Thyroid gland (tissue), 4 donors: ENCODE data around the gene NUP98. TPM values are rescaled to one million over a fixed set of nuclear protein-coding genes. Genes with fewer than 3 reads are reported as not detected.

Source experiments
- DNase-seq, 2 donors: peaks; one replicate each; pipeline ENCODE4 v3.0.0-alpha.2; 2019
- H3K27ac ChIP-seq, 3 donors: fragments of 200-600 bp; sonication (generic); 1 replicate in 2 of 3; 2 replicates in 1 of 3; pipeline ENCODE4 v1.5.1; 2016 to 2019; ENCODE audit warnings: mild to moderate bottlenecking in 1 of 3, moderate library complexity in 1 of 3
- H3K27me3 ChIP-seq: fragments of 200-600 bp; sonication (generic); one replicate; pipeline ENCODE4 v1.5.1; 2019
- H3K36me3 ChIP-seq, 2 donors: fragments of 200-600 bp; sonication (generic); one replicate each; pipeline ENCODE4 v1.5.1; 2016 to 2019
- H3K4me1 ChIP-seq, 2 donors: fragments of 200-600 bp; sonication (generic); one replicate each; pipeline ENCODE4 v1.5.1; 2017 to 2019
- H3K4me3 ChIP-seq, 3 donors: fragments of 200-600 bp; sonication (generic); replicated peaks in 1 of 3; 1 replicate in 2 of 3; 2 replicates in 1 of 3; pipeline ENCODE4 v1.5.1; 2016; ENCODE audit warnings: mild to moderate bottlenecking in 1 of 3
- H3K9me3 ChIP-seq: fragments of 200-600 bp; sonication (generic); one replicate; pipeline ENCODE4 v1.5.1; 2017
- POLR2A ChIP-seq, 2 donors: fragments of 450-650 bp; IDR thresholded peaks; one replicate each; pipeline ENCODE4 v1.6.1; 2017; ENCODE audit warnings: antibody characterized with exemption in 2 of 2, mild to moderate bottlenecking in 2 of 2, moderate library complexity in 1 of 2
- WGBS, 2 donors: methylation state at CpG; one replicate each; pipeline ENCODE4 v1.1.5; 2017; 5-methylcytosine and 5-hydroxymethylcytosine counted together
- intact Hi-C: fragments of 100-400 bp; cut with DNase I; formaldehyde crosslinking; loops from one replicate; pipeline ENCODE4 v1.15.1; 2023
- total RNA-seq, 4 donors: library from RNA; depleted of rRNA; stranded (reverse); fragments of >200 nt; gene quantifications; one replicate each; pipeline ENCODE4 v1.2.3, GENCODE V29; 2016
- TF ChIP-seq, protein P1 (sequence below), 6 experiments: fragments of 200-600 bp in 3 of 6; fragments of 450-650 bp in 3 of 6; sonication (generic) in 3 of 6; IDR thresholded peaks; one replicate each; pipeline ENCODE4 v1.5.1; 2016 to 2019; ENCODE audit warnings: antibody characterized with exemption in 6 of 6, mild to moderate bottlenecking in 2 of 6, inconsistent platforms in 1 of 6, moderate library complexity in 1 of 6

NUP98 gene
- total RNA-seq, 4 donors from 2014 or later: 117 to 188 (median 160) TPM

DNA sequence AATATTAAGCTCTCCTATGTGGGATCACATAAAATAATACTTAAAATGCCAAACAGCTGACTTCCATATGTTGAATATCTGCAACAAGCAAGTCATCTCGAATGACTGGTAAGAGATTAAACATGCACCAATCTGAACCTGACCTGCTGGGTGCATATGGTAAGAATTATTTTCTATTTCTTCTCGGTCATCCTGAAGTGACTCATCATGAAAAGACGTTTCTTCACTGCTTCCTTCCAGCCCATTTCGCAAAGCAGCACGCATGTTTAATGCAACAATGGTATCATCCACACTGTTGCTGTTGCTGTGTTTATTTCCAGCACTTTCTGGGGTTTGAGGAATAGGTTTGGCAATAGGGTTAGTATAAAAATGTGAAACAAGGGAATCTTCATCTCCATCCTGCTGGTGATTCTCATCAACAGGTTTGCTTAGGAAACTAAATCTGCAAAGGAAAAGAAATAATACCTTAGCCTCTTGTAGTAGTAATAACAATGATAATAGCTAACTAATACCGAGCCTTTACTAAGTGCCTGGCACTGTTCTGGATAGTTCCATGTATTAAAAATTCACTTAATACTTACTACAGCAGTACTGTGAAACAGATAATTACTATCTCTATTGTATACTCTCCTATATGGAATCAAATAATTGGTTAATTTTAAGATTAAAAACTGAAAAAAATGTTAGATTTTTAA lies 74.2 kb downstream of the NUP98 start:
- H3K4me3 ChIP-seq: no peak overlapping the region
- intact Hi-C loops: no loop called here
- H3K36me3 ChIP-seq: peaks cover 34 to 62% of the 10 kb centered on the region in 2 donors
- DNase-seq: no peak
- H3K27me3 ChIP-seq: no peaks in the 10 kb centered on the region
- no peaks in the 10 kb centered on the region for H3K9me3 ChIP-seq
- H3K4me1 ChIP-seq: no peaks in the 10 kb centered on the region
- WGBS, 2 donors: 87 to 94% methylated on average over 6 of the region's 6 CpGs
- TF ChIP-seq, protein P1, sequence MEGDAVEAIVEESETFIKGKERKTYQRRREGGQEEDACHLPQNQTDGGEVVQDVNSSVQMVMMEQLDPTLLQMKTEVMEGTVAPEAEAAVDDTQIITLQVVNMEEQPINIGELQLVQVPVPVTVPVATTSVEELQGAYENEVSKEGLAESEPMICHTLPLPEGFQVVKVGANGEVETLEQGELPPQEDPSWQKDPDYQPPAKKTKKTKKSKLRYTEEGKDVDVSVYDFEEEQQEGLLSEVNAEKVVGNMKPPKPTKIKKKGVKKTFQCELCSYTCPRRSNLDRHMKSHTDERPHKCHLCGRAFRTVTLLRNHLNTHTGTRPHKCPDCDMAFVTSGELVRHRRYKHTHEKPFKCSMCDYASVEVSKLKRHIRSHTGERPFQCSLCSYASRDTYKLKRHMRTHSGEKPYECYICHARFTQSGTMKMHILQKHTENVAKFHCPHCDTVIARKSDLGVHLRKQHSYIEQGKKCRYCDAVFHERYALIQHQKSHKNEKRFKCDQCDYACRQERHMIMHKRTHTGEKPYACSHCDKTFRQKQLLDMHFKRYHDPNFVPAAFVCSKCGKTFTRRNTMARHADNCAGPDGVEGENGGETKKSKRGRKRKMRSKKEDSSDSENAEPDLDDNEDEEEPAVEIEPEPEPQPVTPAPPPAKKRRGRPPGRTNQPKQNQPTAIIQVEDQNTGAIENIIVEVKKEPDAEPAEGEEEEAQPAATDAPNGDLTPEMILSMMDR (IDR thresholded peaks at IDR 0.05): no peak
- TF ChIP-seq POLR2A (IDR thresholded peaks at IDR 0.05): no peak
- no peak overlapping the region for H3K27ac ChIP-seq

- Histone ChIP-seq H3K36me3 (peaks cover 45 to 60% of the 10 kb centered on the region in 2 donors), H3K4me3 (no peak overlapping the region), H3K4me1 (no peaks in the 10 kb centered on the region), H3K27me3 (no peaks in the 10 kb centered on the region), H3K9me3 (no peaks in the 10 kb centered on the region), H3K27ac (no peak overlapping the region)
- intact Hi-C loops: no loop called here
- no peak for DNase-seq
- WGBS, 2 donors: 94 to 96% methylated on average over 2 of the region's 2 CpGs
- TF ChIP-seq POLR2A (IDR thresholded peaks at IDR 0.05): no peak
- TF ChIP-seq, protein P1 (IDR thresholded peaks at IDR 0.05): no peak
Observed at GRCh38 chr11:3722100-3722499, 75.3 kb downstream of the NUP98 start.

DNA sequence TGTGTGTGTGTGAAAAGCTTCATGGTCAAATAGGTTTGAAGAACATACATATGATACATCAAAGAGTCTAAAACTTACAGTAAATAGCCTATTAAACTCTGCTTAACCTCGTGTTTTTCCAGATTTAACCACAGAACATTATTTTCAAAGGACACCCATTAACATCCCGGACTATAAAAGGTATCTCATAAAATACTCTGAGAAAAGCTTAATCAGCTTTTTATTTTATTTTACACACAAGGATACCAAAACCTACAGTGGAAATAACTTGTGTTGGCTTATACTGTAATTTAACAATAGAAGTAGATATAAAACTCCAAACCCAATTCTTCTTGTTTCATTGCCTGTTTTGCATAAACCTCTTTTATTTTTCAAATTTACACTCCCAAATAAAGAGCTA lies 76.4 kb downstream of the NUP98 start:
- H3K4me1 ChIP-seq: no peaks in the 10 kb centered on the region
- H3K36me3 ChIP-seq: peaks cover 50 to 63% of the 10 kb centered on the region in 2 donors
- DNase-seq: no peak
- no peaks in the 10 kb centered on the region for H3K27me3 ChIP-seq
- no peaks in the 10 kb centered on the region for H3K9me3 ChIP-seq
- TF ChIP-seq POLR2A (IDR thresholded peaks at IDR 0.05): no peak
- TF ChIP-seq, protein P1 (IDR thresholded peaks at IDR 0.05): no peak
- H3K4me3 ChIP-seq: no peak overlapping the region
- intact Hi-C loops: no loop called here
- H3K27ac ChIP-seq: no peak overlapping the region
- 96% methylated on average over 2 of the region's 2 CpGs for WGBS, 2 donors

DNA sequence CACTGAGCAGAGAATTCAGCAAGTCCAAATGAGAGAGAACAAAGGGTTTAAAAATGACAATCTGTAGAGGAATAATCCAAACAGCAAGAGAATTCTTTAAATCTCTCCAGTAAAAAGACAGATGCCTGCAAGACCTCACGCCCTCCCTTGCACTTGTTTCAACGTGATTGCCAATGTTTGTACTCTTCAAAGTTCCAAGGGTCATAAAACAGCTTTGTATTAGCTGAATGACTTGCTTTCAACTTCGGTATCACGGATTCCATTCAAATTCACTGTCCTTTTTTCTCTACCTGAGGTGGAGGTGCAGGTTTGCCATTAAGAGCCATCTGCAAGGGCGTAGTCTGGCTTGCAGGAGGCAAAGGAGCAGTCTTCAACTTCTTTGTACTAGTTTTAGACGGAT lies 85.1 kb downstream of the NUP98 start:
- intact Hi-C loops: no loop called here
- Histone ChIP-seq H3K4me1 (peaks cover 8 to 9% of the 10 kb centered on the region in 2 donors), H3K27me3 (no peaks in the 10 kb centered on the region), H3K9me3 (no peaks in the 10 kb centered on the region), H3K27ac (no peak overlapping the region), H3K4me3 (no peak overlapping the region), H3K36me3 (peaks cover 36 to 37% of the 10 kb centered on the region in 2 donors)
- no peak for DNase-seq
- TF ChIP-seq, protein P1 (IDR thresholded peaks at IDR 0.05): no peak
- TF ChIP-seq POLR2A (IDR thresholded peaks at IDR 0.05): no peak
- WGBS, 2 donors: 85 to 87% methylated on average over 6 of the region's 6 CpGs

DNA sequence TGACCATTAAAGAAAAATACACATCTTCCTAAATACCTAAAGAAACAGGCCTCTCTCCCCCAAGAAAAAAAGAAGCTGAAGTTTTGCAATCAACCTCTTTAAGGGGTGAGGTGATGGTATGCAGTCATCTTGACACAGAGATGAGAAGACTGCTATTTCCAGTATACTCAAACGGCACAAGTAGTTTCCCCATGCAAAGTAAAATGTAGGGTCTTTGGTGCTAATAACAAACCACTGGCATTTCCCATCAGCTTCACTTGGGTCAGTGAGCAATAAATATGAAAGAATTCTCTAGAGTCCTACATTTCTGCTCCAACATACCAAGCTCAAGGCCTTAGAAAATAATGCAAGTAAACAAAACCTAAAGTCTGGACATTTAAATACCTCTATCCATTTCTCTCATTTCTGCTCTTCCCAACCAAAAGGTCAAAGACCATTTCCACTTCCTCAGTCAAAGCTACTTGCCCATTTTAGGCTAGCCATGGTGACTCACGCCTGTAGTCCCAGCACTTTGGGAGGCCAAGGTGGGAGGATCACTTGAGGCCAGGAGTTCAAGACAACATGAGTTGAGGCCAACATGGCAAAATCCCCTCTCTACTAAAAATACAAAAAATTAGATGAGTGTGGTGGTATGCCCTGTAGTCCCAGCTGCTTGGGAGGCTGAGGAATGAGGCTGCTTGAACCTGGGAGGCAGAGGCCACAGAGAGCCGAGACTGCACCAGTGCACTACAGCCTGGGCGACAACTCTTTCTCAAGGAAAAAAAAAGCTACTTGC lies 86.7 kb downstream of the NUP98 start:
- no peak overlapping the region for H3K4me3 ChIP-seq
- no peaks in the 10 kb centered on the region for H3K9me3 ChIP-seq
- intact Hi-C loops: no loop called here
- 86 to 88% methylated on average over 4 of the region's 4 CpGs for WGBS, 2 donors
- H3K27ac ChIP-seq: peak overlapping the region; percentile 12 to 31 (median 14)
- no peak for TF ChIP-seq POLR2A (IDR thresholded peaks at IDR 0.05)
- TF ChIP-seq, protein P1 (IDR thresholded peaks at IDR 0.05): no peak
- H3K27me3 ChIP-seq: no peaks in the 10 kb centered on the region
- peaks cover 24 to 27% of the 10 kb centered on the region in 2 donors for H3K36me3 ChIP-seq
- DNase-seq: no peak
- peaks cover 8 to 9% of the 10 kb centered on the region in 2 donors for H3K4me1 ChIP-seq
